Astrocyte (in vitro differentiated cells and primary cell): ENCODE data around the gene MRPL53. TPM values are rescaled to one million over a fixed set of nuclear protein-coding genes. Genes with fewer than 3 reads are reported as not detected.
A peak's percentile ranks its signal among the peaks of the same experiment; 100 is the strongest.
"Not testable (repeated sequence)": the region's sequence is repeated elsewhere in the genome, so short reads cannot be mapped to it uniquely, and the experiment has no call there.

Source experiments
- DNase-seq: peaks from one replicate; pipeline ENCODE4 v3.0.0-alpha.2; 2010; ENCODE audit warnings: low read depth
- FAIRE-seq: peaks from 2 replicates; lab custom pipeline; 2011; peaks lifted over from hg19 to GRCh38; lab: Jason Lieb, UNC
- H2AFZ ChIP-seq: 2 replicates; pipeline ENCODE4 v1.6.0; 2012; ENCODE audit warnings: low read depth, low read length, inconsistent platforms
- H3K27ac ChIP-seq: 2 replicates; pipeline ENCODE4 v1.5.1; 2011; ENCODE audit warnings: low read depth, low read length, inconsistent platforms
- H3K27me3 ChIP-seq: 2 replicates; pipeline ENCODE4 v1.6.0; 2011; ENCODE audit warnings: low read length, inconsistent platforms; ENCODE audit not compliant: insufficient read depth
- H3K36me3 ChIP-seq: 2 replicates; pipeline ENCODE4 v1.5.1; 2011; ENCODE audit warnings: low read length, inconsistent platforms; ENCODE audit not compliant: insufficient read depth
- H3K4me1 ChIP-seq: 2 replicates; pipeline ENCODE4 v1.5.1; 2011; ENCODE audit warnings: low read length, inconsistent platforms; ENCODE audit not compliant: insufficient read depth
- H3K4me2 ChIP-seq: 2 replicates; pipeline ENCODE4 v1.6.0; 2012; ENCODE audit warnings: low read length, inconsistent platforms
- H3K4me3 ChIP-seq: 2 replicates; pipeline ENCODE4 v1.5.1; 2011; ENCODE audit warnings: low read depth, mild to moderate bottlenecking, low read length, inconsistent platforms; ENCODE audit not compliant: insufficient read depth
- H3K79me2 ChIP-seq: 2 replicates; pipeline ENCODE4 v1.6.0; 2012; ENCODE audit warnings: mild to moderate bottlenecking, low read length, inconsistent platforms; ENCODE audit not compliant: insufficient read depth
- H3K9ac ChIP-seq: 2 replicates; pipeline ENCODE4 v1.6.0; 2012; ENCODE audit warnings: mild to moderate bottlenecking, low read length, inconsistent platforms
- H3K9me3 ChIP-seq: 2 replicates; pipeline ENCODE4 v1.5.1; 2012; ENCODE audit warnings: low read depth, mild to moderate bottlenecking, low read length, inconsistent platforms; ENCODE audit not compliant: insufficient read depth
- H4K20me1 ChIP-seq: 2 replicates; pipeline ENCODE4 v1.6.0; 2012; ENCODE audit warnings: low read length, inconsistent platforms; ENCODE audit not compliant: insufficient read depth
- H3K27ac Mint-ChIP-seq: one replicate; pipeline ENCODE4 v1.8.0; 2021; ENCODE audit warnings: mild to moderate bottlenecking, mixed read lengths; ENCODE audit not compliant: unreplicated experiment
- H3K27me3 Mint-ChIP-seq: one replicate; pipeline ENCODE4 v1.8.0; 2021; ENCODE audit warnings: low read depth, mixed read lengths; ENCODE audit not compliant: unreplicated experiment
- H3K36me3 Mint-ChIP-seq: one replicate; pipeline ENCODE4 v1.8.0; 2021; ENCODE audit warnings: low read depth, mixed read lengths; ENCODE audit not compliant: unreplicated experiment
- H3K4me1 Mint-ChIP-seq: one replicate; pipeline ENCODE4 v1.8.0; 2021; ENCODE audit warnings: low read depth, mixed read lengths; ENCODE audit not compliant: unreplicated experiment
- H3K4me3 Mint-ChIP-seq: one replicate; pipeline ENCODE4 v1.8.0; 2021; ENCODE audit warnings: mild to moderate bottlenecking, moderate library complexity, mixed read lengths; ENCODE audit not compliant: unreplicated experiment
- H3K9me3 Mint-ChIP-seq: one replicate; pipeline ENCODE4 v1.8.0; 2021; ENCODE audit warnings: mild to moderate bottlenecking, mixed read lengths; ENCODE audit not compliant: unreplicated experiment
- CTCF ChIP-seq: IDR thresholded peaks from 2 replicates; pipeline ENCODE4 v1.5.1; 2011; ENCODE audit warnings: low read depth, mild to moderate bottlenecking, inconsistent platforms, low read length, moderate library complexity; ENCODE audit not compliant: insufficient read depth
- EZH2 ChIP-seq: IDR thresholded peaks from 2 replicates; pipeline ENCODE4 v1.6.1; 2012; ENCODE audit warnings: mild to moderate bottlenecking, low read length, inconsistent platforms; ENCODE audit not compliant: insufficient read depth
- total RNA-seq: library from RNA; stranded (reverse); gene quantifications from 2 replicates; pipeline ENCODE4 v1.2.1, GENCODE V29; 2021

MRPL53 gene
- total RNA-seq, 1 donor from 2014 or later: 50.6 TPM

GRCh38 chr2:74472945-74473258, 422 bp upstream of the MRPL53 start:
- H3K4me1 ChIP-seq: peaks cover 15% of the 10 kb centered on the region
- peak overlapping the region; percentile 83 for H3K27ac ChIP-seq
- H3K4me3 ChIP-seq: peak overlapping the region; percentile 96
- peak overlapping the region; percentile 95 for H3K4me2 ChIP-seq
- peaks cover 4% of the 10 kb centered on the region for H3K79me2 ChIP-seq
- Mint-ChIP-seq H3K4me1 (peaks cover 7% of the 10 kb centered on the region), H3K9me3 (no peaks in the 10 kb centered on the region), H3K36me3 (peaks cover 13% of the 10 kb centered on the region), H3K27me3 (no peaks in the 10 kb centered on the region), H3K4me3 (peak overlapping the region; percentile 96), H3K27ac (peak overlapping the region; percentile 98)
- no peaks in the 10 kb centered on the region for H4K20me1 ChIP-seq
- H3K9me3 ChIP-seq: no peaks in the 10 kb centered on the region
- no peaks in the 10 kb centered on the region for H3K27me3 ChIP-seq
- peak overlapping the region; percentile 91 for H3K9ac ChIP-seq
- TF ChIP-seq CTCF (no peak), EZH2 (no peak)
- H3K36me3 ChIP-seq: peaks cover 7% of the 10 kb centered on the region
- DNase-seq (no peak), FAIRE-seq (no peak)
- peak overlapping the region; percentile 94 for H2AFZ ChIP-seq

- peak overlapping the region; percentile 96 for H3K4me3 ChIP-seq
- peak overlapping the region; percentile 91 for H3K9ac ChIP-seq
- Mint-ChIP-seq H3K36me3 (peaks cover 13% of the 10 kb centered on the region), H3K4me1 (peaks cover 7% of the 10 kb centered on the region), H3K9me3 (no peaks in the 10 kb centered on the region), H3K27me3 (no peaks in the 10 kb centered on the region), H3K4me3 (peak overlapping the region; percentile 96), H3K27ac (peak overlapping the region; percentile 98)
- peak overlapping the region; percentile 95 for H3K4me2 ChIP-seq
- H4K20me1 ChIP-seq: no peaks in the 10 kb centered on the region
- H3K27ac ChIP-seq: peak overlapping the region; percentile 83
- FAIRE-seq (no peak), DNase-seq (no peak)
- H3K9me3 ChIP-seq: no peaks in the 10 kb centered on the region
- peak overlapping the region; percentile 94 for H2AFZ ChIP-seq
- peaks cover 7% of the 10 kb centered on the region for H3K36me3 ChIP-seq
- H3K27me3 ChIP-seq: no peaks in the 10 kb centered on the region
- H3K79me2 ChIP-seq: peaks cover 4% of the 10 kb centered on the region
- peaks cover 15% of the 10 kb centered on the region for H3K4me1 ChIP-seq
- TF ChIP-seq EZH2 (no peak), CTCF (no peak)
These were observed 981 bp downstream of the MRPL53 start for GRCh38 chr2:74471332-74472065.

GRCh38 chr2:74470742-74471141, 1.7 kb downstream of the MRPL53 start:
- H3K79me2 ChIP-seq, H3K9me3 Mint-ChIP-seq, H3K4me1 Mint-ChIP-seq, H3K27ac ChIP-seq, H3K9me3 ChIP-seq, H2AFZ ChIP-seq, H3K27me3 ChIP-seq, H3K9ac ChIP-seq, H3K27me3 Mint-ChIP-seq, FAIRE-seq, H3K4me2 ChIP-seq, DNase-seq, H4K20me1 ChIP-seq, H3K4me3 ChIP-seq, H3K36me3 ChIP-seq: not testable (repeated sequence)
- Mint-ChIP-seq H3K4me3 (peak overlapping the region; percentile 76), H3K36me3 (peaks cover 13% of the 10 kb centered on the region), H3K27ac (peak overlapping the region; percentile 81)
- H3K4me1 ChIP-seq: peaks cover 15% of the 10 kb centered on the region
